HepG2 (cell line): Measurements from ENCODE around the gene SWI5.

Source experiments
- EZH2 ChIP-seq: conservative IDR thresholded peaks from 2 replicates; pipeline ENCODE4 v1.6.1; 2012; ENCODE audit warnings: mild to moderate bottlenecking, low read depth, low read length, moderate library complexity
- FOXM1 ChIP-seq: sonication (generic); formaldehyde crosslinking; IDR thresholded peaks from 2 replicates; pipeline ENCODE4 v1.5.0; 2020; ENCODE audit warnings: missing genetic modification reagents
- RBM22 ChIP-seq: fragments of 200-400 bp; formaldehyde crosslinking; optimal IDR thresholded peaks from 2 replicates; pipeline ENCODE3; 2017; ENCODE audit warnings: mild to moderate bottlenecking, low read length, moderate library complexity
- SKI ChIP-seq: fragments of 450-650 bp; IDR thresholded peaks from one replicate; pipeline ENCODE4 v1.6.1; 2018; ENCODE audit warnings: mild to moderate bottlenecking; ENCODE audit not compliant: partially characterized antibody
- SMARCE1 ChIP-seq: fragments of 450-650 bp; IDR thresholded peaks from 2 replicates; pipeline ENCODE4 v1.6.1; 2017; ENCODE audit warnings: borderline replicate concordance
- ZNF260 ChIP-seq: sonication (generic); formaldehyde crosslinking; IDR thresholded peaks from 2 replicates; pipeline ENCODE4 v1.4.0; 2020; ENCODE audit warnings: missing genetic modification reagents, low read depth, mild to moderate bottlenecking, borderline replicate concordance

- TF ChIP-seq EZH2, result no peak
- TF ChIP-seq SMARCE1, result no peak
- no peak for TF ChIP-seq FOXM1 (CRISPR knock-in tag)
- TF ChIP-seq ZNF260, result no peak
- no peak for TF ChIP-seq SKI
- TF ChIP-seq RBM22, result no peak
Measured at GRCh38 chr9:128252317-128253139, 23.5 kb upstream of the SWI5 start.
